ENCODE measurements around the gene PIPOX. TPM values are rescaled to one million over a fixed set of nuclear protein-coding genes. Genes with fewer than 3 reads are reported as not detected.

PIPOX gene
- total RNA-seq, 6 donors from 2014 or later = 0.91 to 3.6 (median 2.2) TPM; not detected in 2

DNA sequence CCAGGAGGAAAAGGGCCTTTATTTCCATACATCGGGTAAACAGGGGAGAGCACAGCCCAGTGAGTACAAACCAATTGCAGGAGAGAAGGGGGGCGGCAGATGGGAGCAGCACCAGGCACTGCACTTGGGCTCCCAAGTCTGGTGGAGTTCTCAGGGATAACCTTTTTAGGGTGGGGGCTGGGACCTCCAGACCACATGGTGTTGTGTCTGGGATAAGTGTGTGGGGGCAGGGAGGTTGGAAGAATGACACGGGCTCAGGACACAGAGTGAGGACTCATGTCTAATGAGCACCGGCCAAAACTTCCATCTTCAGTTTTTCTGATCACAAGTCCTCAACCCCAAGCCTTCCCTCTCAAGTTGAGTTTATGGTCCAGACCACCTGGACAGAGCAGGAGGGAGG lies 30.6 kb downstream of the PIPOX start:
- 71 to 81% methylated on average over 4 of the region's 4 CpGs for WGBS, 2 donors
- DNase-seq (no peak), ATAC-seq (ENCODE audit: low FRiP score in 2 of 2) (no peak)
- peaks cover 0 to 2% (median 0%) of the 10 kb centered on the region in 4 donors for H3K4me1 ChIP-seq
- no peaks in the 10 kb centered on the region for H3K9me3 ChIP-seq
- no peaks in the 10 kb centered on the region for H3K27me3 ChIP-seq
- TF ChIP-seq POLR2A (IDR thresholded peaks at IDR 0.05) (no peak), POLR2AphosphoS5 (IDR thresholded peaks at IDR 0.05) (no peak), EP300 (IDR thresholded peaks at IDR 0.05) (no peak)
- TF ChIP-seq, protein P1, sequence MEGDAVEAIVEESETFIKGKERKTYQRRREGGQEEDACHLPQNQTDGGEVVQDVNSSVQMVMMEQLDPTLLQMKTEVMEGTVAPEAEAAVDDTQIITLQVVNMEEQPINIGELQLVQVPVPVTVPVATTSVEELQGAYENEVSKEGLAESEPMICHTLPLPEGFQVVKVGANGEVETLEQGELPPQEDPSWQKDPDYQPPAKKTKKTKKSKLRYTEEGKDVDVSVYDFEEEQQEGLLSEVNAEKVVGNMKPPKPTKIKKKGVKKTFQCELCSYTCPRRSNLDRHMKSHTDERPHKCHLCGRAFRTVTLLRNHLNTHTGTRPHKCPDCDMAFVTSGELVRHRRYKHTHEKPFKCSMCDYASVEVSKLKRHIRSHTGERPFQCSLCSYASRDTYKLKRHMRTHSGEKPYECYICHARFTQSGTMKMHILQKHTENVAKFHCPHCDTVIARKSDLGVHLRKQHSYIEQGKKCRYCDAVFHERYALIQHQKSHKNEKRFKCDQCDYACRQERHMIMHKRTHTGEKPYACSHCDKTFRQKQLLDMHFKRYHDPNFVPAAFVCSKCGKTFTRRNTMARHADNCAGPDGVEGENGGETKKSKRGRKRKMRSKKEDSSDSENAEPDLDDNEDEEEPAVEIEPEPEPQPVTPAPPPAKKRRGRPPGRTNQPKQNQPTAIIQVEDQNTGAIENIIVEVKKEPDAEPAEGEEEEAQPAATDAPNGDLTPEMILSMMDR (IDR thresholded peaks at IDR 0.05) = no peak
- no peak overlapping the region for H3K27ac ChIP-seq
- peaks cover 0 to 13% (median 5%) of the 10 kb centered on the region in 4 donors for H3K36me3 ChIP-seq
- no peak overlapping the region for H3K4me3 ChIP-seq

DNA sequence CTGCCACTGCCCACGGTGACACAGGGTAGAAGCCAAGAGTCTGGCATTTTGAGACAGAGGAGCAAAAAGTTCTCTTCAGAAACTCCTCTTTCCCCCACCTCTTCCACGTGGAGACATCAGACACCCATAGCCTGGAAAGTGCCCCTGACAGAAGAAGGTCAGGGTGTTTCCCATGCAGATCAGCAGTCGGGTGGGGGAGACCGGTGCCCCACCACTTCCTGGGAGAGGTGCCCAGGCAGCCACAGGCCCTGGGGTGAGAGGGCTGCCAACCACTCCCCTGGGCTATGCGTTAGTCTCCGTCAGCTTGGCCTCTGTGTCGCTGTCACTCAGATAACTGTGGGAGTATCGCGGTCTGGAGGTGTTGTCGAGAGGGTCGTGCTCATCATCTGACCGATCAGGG lies 31.5 kb downstream of the PIPOX start:
- no peak overlapping the region for H3K4me3 ChIP-seq
- no peak for ATAC-seq (ENCODE audit: low FRiP score in 2 of 2)
- H3K27me3 ChIP-seq = no peaks in the 10 kb centered on the region
- DNase-seq = no peak
- no peak overlapping the region for H3K27ac ChIP-seq
- WGBS, 2 donors = 77 to 89% methylated on average over 9 to 12 of the region's 12 CpGs
- peaks cover 0 to 2% (median 0%) of the 10 kb centered on the region in 4 donors for H3K4me1 ChIP-seq
- H3K9me3 ChIP-seq = no peaks in the 10 kb centered on the region
- TF ChIP-seq EP300 (IDR thresholded peaks at IDR 0.05) (no peak), POLR2AphosphoS5 (IDR thresholded peaks at IDR 0.05) (no peak), POLR2A (IDR thresholded peaks at IDR 0.05) (no peak)
- TF ChIP-seq, protein P1 (IDR thresholded peaks at IDR 0.05) = no peak
- peaks cover 0 to 23% (median 10%) of the 10 kb centered on the region in 4 donors for H3K36me3 ChIP-seq

DNA sequence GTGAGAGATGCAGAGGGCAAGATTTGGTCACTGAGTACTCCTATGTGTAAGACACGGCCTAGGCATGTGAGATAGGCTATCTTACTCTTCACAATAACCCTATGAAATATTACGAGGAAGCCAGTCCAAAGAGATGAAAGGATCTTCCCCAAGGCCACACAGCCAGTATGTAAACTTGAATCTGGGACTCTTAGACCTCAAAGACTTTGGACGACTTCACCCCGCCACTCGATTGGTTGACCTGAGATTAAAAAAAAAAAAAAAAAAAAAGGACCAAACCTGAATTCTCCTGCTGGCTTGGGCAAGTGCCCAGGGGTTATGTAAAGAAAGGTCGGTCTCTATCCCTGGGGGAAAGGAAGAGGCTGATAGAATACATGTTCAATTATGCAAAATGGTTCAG lies 33.1 kb downstream of the PIPOX start:
- Histone ChIP-seq H3K4me1 (no peaks in the 10 kb centered on the region), H3K4me3 (no peak overlapping the region), H3K36me3 (peaks cover 0 to 39% (median 25%) of the 10 kb centered on the region in 4 donors), H3K27ac (no peak overlapping the region), H3K9me3 (no peaks in the 10 kb centered on the region), H3K27me3 (no peaks in the 10 kb centered on the region)
- 82 to 96% methylated on average over 6 of the region's 6 CpGs for WGBS, 2 donors
- ATAC-seq (ENCODE audit: low FRiP score in 2 of 2) (no peak), DNase-seq (no peak)
- TF ChIP-seq POLR2A (IDR thresholded peaks at IDR 0.05) = no peak

DNA sequence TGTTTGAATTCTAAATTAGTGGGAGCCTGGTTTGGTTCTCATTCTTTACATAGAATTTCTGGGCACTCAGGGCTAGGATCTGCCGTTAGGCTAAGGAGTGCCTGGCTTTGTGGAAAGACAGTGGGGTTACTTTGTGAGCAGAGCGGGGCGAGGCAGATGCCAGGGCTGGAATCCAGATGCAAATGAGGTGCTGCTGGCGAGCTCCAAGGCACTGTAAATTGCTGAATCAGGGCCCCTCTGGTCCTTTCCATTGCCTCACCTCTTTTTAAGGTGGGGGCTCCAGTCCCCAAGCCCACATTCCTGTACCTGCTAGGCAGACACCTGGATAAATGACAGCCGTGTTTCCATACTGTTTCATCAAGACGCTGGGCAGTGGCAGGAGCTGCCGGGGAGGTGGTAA lies 33.8 kb downstream of the PIPOX start:
- no peak for TF ChIP-seq POLR2A (IDR thresholded peaks at IDR 0.05)
- TF ChIP-seq EP300 (IDR thresholded peaks at IDR 0.05) = no peak
- no peak for TF ChIP-seq POLR2AphosphoS5 (IDR thresholded peaks at IDR 0.05)
- WGBS, 2 donors = 81 to 83% methylated on average over 6 to 7 of the region's 7 CpGs
- ATAC-seq (ENCODE audit: low FRiP score in 2 of 2) (no peak), DNase-seq (no peak)
- Histone ChIP-seq H3K27me3 (no peaks in the 10 kb centered on the region), H3K27ac (no peak overlapping the region), H3K36me3 (peaks cover 0 to 45% (median 32%) of the 10 kb centered on the region in 4 donors), H3K4me1 (no peaks in the 10 kb centered on the region), H3K9me3 (no peaks in the 10 kb centered on the region), H3K4me3 (no peak overlapping the region)

DNA sequence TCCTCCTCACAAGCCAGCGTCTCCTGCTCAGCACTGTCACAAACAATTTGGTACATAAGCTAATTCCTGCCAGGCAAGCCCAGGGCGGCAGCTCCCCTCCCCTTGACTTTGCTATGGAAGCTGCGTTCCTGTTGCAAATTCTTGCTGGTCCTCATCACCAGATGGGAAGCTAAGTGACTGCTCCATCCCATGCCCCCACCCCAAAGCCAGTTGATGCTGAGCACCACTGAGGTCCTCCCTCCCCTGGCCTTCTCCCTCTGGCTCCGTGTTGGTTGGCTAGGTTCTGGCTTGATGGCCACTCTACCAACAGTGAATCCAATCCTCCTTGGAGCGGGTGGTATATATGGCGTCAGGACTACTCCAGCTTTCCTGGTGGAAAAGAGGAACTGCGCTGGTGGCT lies 34.4 kb downstream of the PIPOX start:
- no peak overlapping the region for H3K27ac ChIP-seq
- no peaks in the 10 kb centered on the region for H3K9me3 ChIP-seq
- no peaks in the 10 kb centered on the region for H3K4me1 ChIP-seq
- H3K36me3 ChIP-seq = peaks cover 0 to 51% (median 37%) of the 10 kb centered on the region in 4 donors
- no peak overlapping the region for H3K4me3 ChIP-seq
- 87 to 96% methylated on average over 7 of the region's 7 CpGs for WGBS, 2 donors
- DNase-seq (no peak), ATAC-seq (ENCODE audit: low FRiP score in 2 of 2) (no peak)
- no peaks in the 10 kb centered on the region for H3K27me3 ChIP-seq
- TF ChIP-seq POLR2A (IDR thresholded peaks at IDR 0.05) (no peak), EP300 (IDR thresholded peaks at IDR 0.05) (no peak), POLR2AphosphoS5 (IDR thresholded peaks at IDR 0.05) (no peak)
- TF ChIP-seq, protein P1 (IDR thresholded peaks at IDR 0.05) = no peak
